Heart right ventricle (tissue), 16 donors: ENCODE results near the gene RND1. TPM values are rescaled to one million over a fixed set of nuclear protein-coding genes. Genes with fewer than 3 reads are reported as not detected.

Source experiments
- ATAC-seq, 8 donors: fragments of 200-7000 bp; cut with Tn5 transposase; one replicate each; pipeline ENCODE4 v1.9.1; 2020; ENCODE audit warnings: mild to moderate bottlenecking in 8 of 8, moderate library complexity in 8 of 8, moderate number of reproducible peaks in 1 of 8
- DNase-seq, 2 donors: peaks; one replicate each; pipeline ENCODE4 v3.0.0-alpha.2; 2020
- H3K27ac ChIP-seq, 10 donors: fragments of 200-600 bp; sonication (generic) in 2 of 10; one replicate each; pipeline versions ENCODE4 v1.5.0 to v1.8.0; 2020 to 2022; ENCODE audit warnings: mild to moderate bottlenecking in 3 of 10
- H3K27me3 ChIP-seq, 7 donors: fragments of 200-600 bp; one replicate each; pipeline ENCODE4 v1.8.0; 2021 to 2022; ENCODE audit warnings: mild to moderate bottlenecking in 2 of 7
- H3K36me3 ChIP-seq, 9 donors: fragments of 200-600 bp; sonication (generic) in 1 of 9; one replicate each; pipeline versions ENCODE4 v1.5.0 to v1.8.0; 2020 to 2022; ENCODE audit warnings: mild to moderate bottlenecking in 2 of 9
- H3K4me1 ChIP-seq, 9 donors: fragments of 200-600 bp; sonication (generic) in 1 of 9; one replicate each; pipeline versions ENCODE4 v1.5.0 to v1.8.0; 2020 to 2022; ENCODE audit warnings: mild to moderate bottlenecking in 4 of 9
- H3K4me3 ChIP-seq, 10 donors: fragments of 200-600 bp; sonication (generic) in 2 of 10; one replicate each; pipeline versions ENCODE4 v1.5.0 to v1.8.0; 2020 to 2022; ENCODE audit warnings: mild to moderate bottlenecking in 7 of 10, moderate library complexity in 2 of 10
- H3K9me3 ChIP-seq, 11 donors: fragments of 200-600 bp in 10 of 11; sonication (generic) in 2 of 11; one replicate each; pipeline versions ENCODE4 v1.5.0 to v1.8.0; 2013 to 2022; ENCODE audit warnings: mild to moderate bottlenecking in 2 of 11, control low read depth in 1 of 11, moderate library complexity in 1 of 11
- CTCF ChIP-seq, 9 donors: fragments of 200-600 bp; sonication (generic) in 2 of 9; IDR thresholded peaks; one replicate each; pipeline versions ENCODE4 v1.5.0 to v1.8.0; 2021 to 2022; ENCODE audit warnings: antibody characterized with exemption in 9 of 9, mild to moderate bottlenecking in 5 of 9, moderate library complexity in 1 of 9
- WGBS, 2 donors: extraction: QIAGEN DNeasy Blood & Tissue Kit; methylation state at CpG; one replicate each; pipeline ENCODE4 v1.1.7; 2013; ENCODE audit warnings: inconsistent platforms in 1 of 2; 5-methylcytosine and 5-hydroxymethylcytosine counted together
- intact Hi-C, 10 donors: fragments of 100-400 bp; cut with DNase I; formaldehyde crosslinking; loops; one replicate each; pipeline versions ENCODE4 v1.11.1 to v1.14.2; 2022
- polyA plus RNA-seq, 2 donors: library from polyadenylated mRNA; stranded (reverse); fragments of 200-250 nt; gene quantifications; one replicate each; pipeline ENCODE4 v1.2.3, GENCODE V29; 2013
- total RNA-seq, 10 donors: library from RNA; stranded (reverse); fragmentation: NEBNext Ultra II Directional in 3 of 10; extraction: Animal tissue kit (Norgen Biotek cat#: 25700) in 3 of 10; gene quantifications; one replicate each; pipeline versions ENCODE4 v1.2.1 to v1.2.4, GENCODE V29; 2021 to 2023
- donor health status: Arrhythmogenic right ventricular cardiomyopathy.
- donor health status: ischemic (EF 13 %, LVEDD 7.1; RV severe dilation, severe dysfunction).
- donor health status: healthy with polysubstance abuse.
- donor health status: DM: no; HTN: yes; CAD: no.
- donor health status: DM: no; HTN: no; CAD: no.
- donor health status: ischemic (EF 25% LVEDD 6.9; RV normal size, moderate dysfunction).
- donor health status: ischemic (EF 25% LVEDD 5.7; RV mildly dilated, moderate dysfunction).
- donor health status: healthy.
- donor health status: DM: yes; HTN: yes; CAD: no.
- donor health status: Ischemic cardiomyopathy.
- donor health status: ischemic (EF 35%, LVEDD 5.7; RV mildly dilated, moderate dysfunction).
- donor health status: nonischemic (EF 11% LVEDD 7.7; RV severe dilation, severe dysfunction).
- donor health status: DM: yes; HTN: yes; CAD: no.
- donor health status: PGD.
- donor health status: ischemic (EF 29% LVEDD 5.4; RV normal size, mild dysfunction).
- donor health status: nonischemic (EF 23%, LVEDD 6.1; RV moderate dilation, normal function).

The RND1 gene
- total and polyA plus RNA-seq, 12 donors: 0.21 to 3.3 (median 0.95) TPM

DNA sequence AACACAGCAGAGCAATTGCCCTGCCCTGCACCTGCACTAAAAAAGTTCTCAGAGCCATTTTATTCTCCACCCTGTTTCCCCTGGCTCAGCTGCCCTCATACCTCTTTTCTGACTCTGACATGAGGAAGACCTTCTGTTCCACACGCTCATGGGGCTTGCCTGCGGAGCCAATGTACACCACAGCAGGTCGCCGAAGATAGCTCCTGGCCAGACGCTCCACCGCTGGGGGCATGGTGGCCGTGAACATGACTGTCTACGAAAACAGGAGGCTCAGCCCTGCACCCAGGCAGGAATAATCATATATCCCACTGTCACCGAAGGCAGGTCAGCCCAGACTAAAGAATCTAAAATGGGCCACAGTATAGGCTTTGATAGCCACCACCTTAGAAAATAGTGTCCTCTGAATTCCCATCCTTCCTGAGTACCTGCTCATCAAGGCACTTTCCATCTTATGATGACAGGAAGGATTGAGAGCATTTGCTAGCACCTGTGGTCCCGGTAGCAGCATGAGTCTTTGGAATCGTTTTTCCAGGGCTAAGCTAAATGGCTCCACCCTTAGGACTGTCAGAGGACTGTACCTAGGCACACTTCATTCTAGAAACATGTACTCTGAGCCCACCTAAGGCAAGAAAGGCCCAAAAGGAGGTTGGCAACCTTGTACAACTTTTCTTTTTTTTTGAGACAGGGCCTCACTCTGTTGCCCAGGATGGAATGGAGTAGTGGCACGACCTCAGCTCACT is 33.2 kb downstream of the RND1 start:
- H3K27ac ChIP-seq: no peak overlapping the region
- H3K9me3 ChIP-seq: no peaks in the 10 kb centered on the region
- WGBS, 2 donors: 86 to 88% methylated on average over 12 of the region's 12 CpGs
- peaks cover 7 to 100% (median 82%) of the 10 kb centered on the region in 9 donors for H3K36me3 ChIP-seq
- no peaks in the 10 kb centered on the region for H3K4me1 ChIP-seq
- intact Hi-C loops: no loop called here
- H3K4me3 ChIP-seq: no peak overlapping the region
- DNase-seq (no peak), ATAC-seq (no peak)
- TF ChIP-seq CTCF (IDR thresholded peaks at IDR 0.05): no peak
- H3K27me3 ChIP-seq: no peaks in the 10 kb centered on the region

- TF ChIP-seq CTCF (IDR thresholded peaks at IDR 0.05): no peak
- intact Hi-C loops: no loop called here
- H3K4me3 ChIP-seq: no peak overlapping the region
- 88 to 91% methylated on average over 6 of the region's 6 CpGs for WGBS, 2 donors
- no peak overlapping the region for H3K27ac ChIP-seq
- H3K4me1 ChIP-seq: no peaks in the 10 kb centered on the region
- H3K36me3 ChIP-seq: peaks cover 7 to 100% (median 70%) of the 10 kb centered on the region in 9 donors
- no peak for DNase-seq
- H3K9me3 ChIP-seq: no peaks in the 10 kb centered on the region
- no peaks in the 10 kb centered on the region for H3K27me3 ChIP-seq
- ATAC-seq: no peak
Measured at GRCh38 chr12:48831257-48831656, 34.4 kb downstream of the RND1 start.

- Histone ChIP-seq H3K36me3 (peaks cover 7 to 100% (median 54%) of the 10 kb centered on the region in 9 donors), H3K27me3 (no peaks in the 10 kb centered on the region), H3K4me1 (no peaks in the 10 kb centered on the region), H3K9me3 (no peaks in the 10 kb centered on the region), H3K4me3 (no peak overlapping the region), H3K27ac (no peak overlapping the region)
- TF ChIP-seq CTCF (IDR thresholded peaks at IDR 0.05): no peak
- no peak for ATAC-seq
- 91% methylated on average over 16 of the region's 16 CpGs for WGBS, 2 donors
- intact Hi-C loops: no loop called here
- DNase-seq: no peak
Measured at GRCh38 chr12:48828841-48829575, 36.7 kb downstream of the RND1 start.

- peaks cover 7 to 100% (median 48%) of the 10 kb centered on the region in 9 donors for H3K36me3 ChIP-seq
- no peak for TF ChIP-seq CTCF (IDR thresholded peaks at IDR 0.05)
- intact Hi-C loops: no loop called here
- no peaks in the 10 kb centered on the region for H3K9me3 ChIP-seq
- no peaks in the 10 kb centered on the region for H3K27me3 ChIP-seq
- no peak overlapping the region for H3K4me3 ChIP-seq
- H3K27ac ChIP-seq: no peak overlapping the region
- 40 to 54% methylated on average over 2 of the region's 2 CpGs for WGBS, 2 donors
- ATAC-seq (no peak), DNase-seq (no peak)
- H3K4me1 ChIP-seq: no peaks in the 10 kb centered on the region
Measured at GRCh38 chr12:48828293-48828692, 37.4 kb downstream of the RND1 start.
